GM18498 (cell line): Measurements from ENCODE around the gene PRRX2.
"Not testable (repeated sequence)": the region's sequence is repeated elsewhere in the genome, so short reads cannot be mapped to it uniquely, and the experiment has no call there.

Source experiments
- ATAC-seq: cut with Tn5 transposase; IDR thresholded peaks from one replicate; pipeline ENCODE4 v1.9.1; 2021; ENCODE audit warnings: mild to moderate bottlenecking, moderate library complexity; ENCODE audit not compliant: unreplicated experiment

The PRRX2 gene

GRCh38 chr9:129751841-129752801 lies 86.7 kb downstream of the PRRX2 start:
- no peak for ATAC-seq

GRCh38 chr9:129752900-129753729 lies 87.7 kb downstream of the PRRX2 start, which contains the start of gene PTGES:
PTGES (minus strand) TSS chr9:129753042; CDS start chr9:129753012, 30 bp downstream.
- ATAC-seq, result no peak

GRCh38 chr9:129755151-129755550 lies 89.7 kb downstream of the PRRX2 start:
- ATAC-seq, result no peak

DNA sequence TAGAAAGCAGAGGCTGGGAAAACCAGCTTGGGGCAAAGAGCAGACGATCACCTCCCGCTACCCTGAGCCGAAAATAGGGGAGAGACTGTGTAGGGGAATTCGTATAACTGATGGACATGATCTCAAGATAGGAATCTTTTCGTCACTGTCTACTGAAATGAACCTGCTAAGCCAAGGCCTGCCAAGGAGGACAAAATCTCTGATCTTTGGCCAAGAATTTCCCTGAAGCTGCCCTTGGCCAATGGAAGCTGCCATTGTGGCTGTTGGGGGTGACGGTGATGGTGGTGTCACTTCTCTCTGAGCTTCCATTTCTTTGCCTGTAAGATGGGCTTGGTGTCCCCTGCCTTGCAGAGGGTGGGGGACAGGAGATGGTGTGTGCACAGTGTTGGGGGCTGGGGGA lies 90.7 kb downstream of the PRRX2 start:
- ATAC-seq, result no peak

- no peak for ATAC-seq
These were observed 91.6 kb downstream of the PRRX2 start for GRCh38 chr9:129757045-129757444.

DNA sequence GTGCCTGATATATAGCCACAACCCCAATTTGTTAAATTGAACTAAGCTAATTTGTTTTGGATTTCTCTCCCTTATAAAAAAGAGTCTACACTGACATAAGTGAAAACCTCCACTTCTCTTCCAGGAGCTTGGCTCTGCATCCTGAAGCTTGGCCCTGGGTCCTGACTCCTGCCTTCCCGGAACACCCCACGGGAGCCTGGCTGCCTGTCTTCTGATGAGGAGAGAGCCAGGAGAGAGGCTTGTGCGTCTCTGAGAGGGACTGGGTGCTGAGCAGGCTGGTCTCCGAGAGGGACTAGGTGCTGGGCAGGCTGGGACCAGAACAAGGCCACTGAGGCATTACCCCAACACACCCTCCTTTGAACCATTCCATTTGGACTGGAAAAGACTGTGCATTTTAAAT lies 93.9 kb downstream of the PRRX2 start:
- ATAC-seq, result no peak

- ATAC-seq, result no peak
These were observed 94.5 kb downstream of the PRRX2 start for GRCh38 chr9:129759804-129760502.

DNA sequence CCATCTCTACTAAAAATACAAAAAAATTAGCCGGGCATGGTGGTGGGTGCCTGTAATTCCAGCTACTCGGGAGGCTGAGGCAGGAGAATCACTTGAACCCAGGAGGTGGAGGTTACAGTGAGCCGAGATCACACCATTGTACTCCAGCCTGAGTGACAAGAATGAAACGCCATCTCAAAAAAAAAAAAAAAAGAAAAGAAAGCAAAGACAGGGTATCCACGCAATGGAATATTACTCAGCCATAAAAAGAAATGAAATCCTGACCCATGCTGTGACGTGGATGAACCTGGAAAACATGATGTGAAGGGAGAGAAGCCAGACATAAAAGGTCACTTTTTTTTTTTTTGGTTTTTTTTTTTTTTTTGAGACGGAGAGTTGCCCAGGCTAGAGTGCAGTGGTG lies 95.3 kb downstream of the PRRX2 start:
- not testable (repeated sequence) for ATAC-seq

GRCh38 chr9:129761293-129761900 lies 96.0 kb downstream of the PRRX2 start:
- no peak for ATAC-seq

DNA sequence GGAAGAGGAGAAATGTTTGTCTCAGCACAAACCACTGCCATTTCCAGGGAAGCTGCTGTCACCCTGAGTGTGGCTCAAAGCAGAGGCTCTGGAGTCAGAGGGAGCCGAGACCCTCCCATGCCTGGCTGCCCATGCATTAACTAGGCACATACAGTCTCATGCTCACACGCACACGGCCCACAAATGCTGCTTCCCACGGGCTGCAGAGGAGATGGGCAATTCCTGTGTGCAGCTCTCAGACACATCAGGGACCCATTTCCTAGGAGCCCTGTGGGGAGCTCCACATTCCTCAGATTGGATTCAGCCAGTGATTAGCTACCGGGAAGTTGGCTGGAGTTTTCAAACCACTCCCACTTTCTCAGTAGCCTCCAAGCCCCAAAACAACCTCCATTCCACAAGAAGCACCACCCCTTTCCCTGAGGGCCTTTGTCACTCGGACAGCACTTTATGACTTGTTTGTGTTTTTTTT lies 96.5 kb downstream of the PRRX2 start:
- no peak for ATAC-seq

DNA sequence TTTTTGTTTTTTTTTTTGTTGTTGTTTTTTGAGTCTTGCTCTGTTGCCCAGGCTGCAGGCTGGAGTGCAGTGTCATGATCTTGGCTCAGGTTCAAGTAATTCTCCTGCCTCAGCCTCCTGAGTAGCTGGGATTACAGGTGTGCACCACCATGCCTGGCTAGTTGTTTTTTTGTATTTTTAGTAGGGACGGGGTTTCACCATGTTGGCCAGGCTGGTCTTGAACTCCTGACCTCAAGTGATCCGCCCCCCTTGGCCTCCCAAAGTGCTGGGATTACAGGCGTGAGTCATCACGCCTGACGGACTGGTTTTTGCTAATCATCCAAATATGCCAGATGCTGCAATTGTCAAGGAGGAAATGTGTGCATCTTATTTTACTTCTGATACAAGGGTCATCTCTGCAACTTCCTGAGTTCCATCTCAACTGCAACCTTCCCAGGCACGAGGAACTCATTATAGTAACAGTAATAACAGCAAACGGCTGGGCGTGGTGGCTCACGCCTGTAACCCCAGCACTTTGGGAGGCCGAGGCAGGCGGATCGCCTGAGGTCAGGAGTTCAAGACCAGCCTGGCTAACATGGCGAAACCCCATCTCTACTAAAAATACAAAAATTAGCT lies 97.0 kb downstream of the PRRX2 start:
- ATAC-seq, result not testable (repeated sequence)

DNA sequence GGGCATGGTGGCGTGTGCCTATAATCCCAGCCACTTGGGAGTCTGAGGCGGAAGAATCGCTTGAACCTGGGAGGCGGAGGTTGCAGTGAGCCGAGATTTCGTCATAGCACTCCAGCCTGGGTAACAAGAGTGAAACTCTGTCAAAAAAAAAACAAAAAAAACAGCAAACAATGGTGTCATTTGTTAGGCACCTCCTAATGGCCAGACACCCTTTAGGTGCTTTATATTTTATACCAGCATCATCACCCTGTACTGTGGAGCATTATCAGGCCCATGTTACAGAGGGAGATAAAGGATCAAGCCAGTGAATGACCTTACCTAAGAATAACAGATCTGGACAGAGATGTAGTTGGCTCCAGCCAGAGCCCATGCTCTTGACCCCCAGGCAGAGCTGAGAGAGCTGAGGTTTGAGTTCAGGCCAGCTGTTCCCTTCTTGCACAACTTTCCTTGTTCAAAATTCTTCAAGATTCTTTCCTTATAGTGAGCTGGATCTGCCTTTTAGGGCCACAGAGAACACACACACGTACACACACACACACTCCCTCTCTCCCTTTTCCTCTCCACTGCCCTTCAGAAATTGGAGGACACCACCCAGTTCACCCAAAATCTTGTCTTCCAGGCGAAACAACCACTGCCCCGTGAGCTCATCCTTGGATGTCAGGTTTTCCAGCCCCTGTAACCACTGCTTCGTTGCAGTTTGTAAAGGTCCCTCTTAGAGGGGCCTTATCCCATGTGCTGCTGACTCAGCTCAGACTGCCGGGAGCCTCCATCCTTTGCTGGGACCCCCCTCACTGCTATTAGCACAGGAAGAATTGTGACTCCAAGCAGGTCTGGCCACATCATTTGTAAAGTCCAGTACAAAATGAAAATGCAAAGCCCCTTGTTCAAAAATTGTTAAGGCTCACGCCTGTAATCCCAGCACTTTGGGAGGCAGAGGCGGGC lies 97.8 kb downstream of the PRRX2 start:
- no peak for ATAC-seq

DNA sequence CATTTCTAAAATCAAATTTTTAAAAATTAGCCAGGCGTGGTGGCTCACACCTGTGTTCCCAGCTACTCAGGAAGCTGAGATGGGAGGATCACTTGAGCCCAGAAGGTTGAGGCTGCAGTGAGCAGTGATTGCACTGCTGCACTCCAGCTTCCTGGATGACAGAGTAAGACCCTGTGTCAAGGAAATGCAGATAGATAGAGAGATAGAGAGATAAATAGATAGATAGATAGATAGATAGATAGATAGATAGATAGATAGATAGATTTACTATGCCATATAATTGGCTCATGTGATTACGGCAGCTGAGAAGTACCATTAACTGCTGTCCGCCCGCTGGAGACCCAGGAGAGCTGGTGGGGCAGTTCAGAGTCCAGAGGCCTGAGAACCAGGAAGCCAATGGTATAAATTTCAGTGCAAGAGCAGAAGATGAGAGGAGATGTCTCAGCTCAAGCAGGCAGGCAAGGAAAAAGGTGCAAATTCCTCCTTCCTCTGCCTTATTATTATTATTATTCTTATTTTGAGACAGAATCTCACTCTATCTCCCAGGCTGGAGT lies 100.4 kb downstream of the PRRX2 start:
- ATAC-seq, result no peak

- no peak for ATAC-seq
These were observed 103.0 kb downstream of the PRRX2 start for GRCh38 chr9:129768486-129768885.

DNA sequence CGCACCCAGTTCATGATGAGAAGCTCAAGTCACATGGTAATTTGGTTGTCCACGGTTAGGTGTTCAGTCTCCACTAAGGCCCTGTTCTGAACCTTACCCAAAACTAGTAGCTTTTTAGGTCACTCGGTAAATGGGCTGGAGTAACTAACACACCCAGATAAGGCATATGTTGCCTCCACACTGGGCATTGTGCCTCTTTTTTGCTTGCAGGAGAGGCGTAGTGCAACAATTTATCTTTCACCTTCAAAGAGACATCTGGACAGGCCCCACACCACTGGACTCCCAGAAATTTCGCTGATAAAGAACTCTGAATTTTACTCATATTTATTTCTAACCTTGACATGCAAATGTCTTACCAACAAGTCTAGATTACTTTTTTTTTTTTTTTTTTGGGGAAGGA lies 104.2 kb downstream of the PRRX2 start:
- ATAC-seq, result no peak

GRCh38 chr9:129770741-129771140 lies 105.3 kb downstream of the PRRX2 start:
- ATAC-seq, result no peak
